SK-N-DZ (cell line): ENCODE measurements around the gene ACVR1B.
"Not testable (repeated sequence)": the region's sequence is repeated elsewhere in the genome, so short reads cannot be mapped to it uniquely, and the experiment has no call there.

Experiments used
- DNase-seq: peaks from one replicate; pipeline ENCODE4 v3.0.0-alpha.2; 2015; ENCODE audit warnings: low spot score

ACVR1B gene

GRCh38 chr12:51970904-51971646 is 19.6 kb downstream of the ACVR1B start:
- DNase-seq: no peak

GRCh38 chr12:51971679-51972421 is 20.4 kb downstream of the ACVR1B start:
- no peak for DNase-seq

GRCh38 chr12:51972422-51972812 is 20.9 kb downstream of the ACVR1B start:
- DNase-seq: no peak

GRCh38 chr12:51972849-51973273 is 21.4 kb downstream of the ACVR1B start:
- DNase-seq: no peak

DNA sequence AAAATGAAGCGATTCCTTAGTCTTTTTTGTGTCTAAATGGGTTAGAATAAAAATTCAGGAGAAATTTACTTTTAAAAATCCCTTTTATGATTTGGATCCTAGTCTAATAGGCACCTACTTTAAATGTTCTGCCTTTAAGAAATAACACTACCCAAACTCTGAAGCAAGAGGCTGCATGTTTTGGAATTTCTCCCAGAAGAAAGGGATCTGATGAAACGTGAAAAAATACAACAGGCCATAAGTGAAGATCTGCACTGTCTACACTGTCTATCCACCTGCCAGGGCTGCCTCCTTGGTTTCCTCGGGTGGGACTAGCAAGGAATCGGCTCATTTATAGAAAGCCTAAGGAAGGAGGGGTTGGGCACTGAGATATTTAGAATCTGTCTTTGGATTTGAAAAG is 22.1 kb downstream of the ACVR1B start:
- no peak for DNase-seq

DNA sequence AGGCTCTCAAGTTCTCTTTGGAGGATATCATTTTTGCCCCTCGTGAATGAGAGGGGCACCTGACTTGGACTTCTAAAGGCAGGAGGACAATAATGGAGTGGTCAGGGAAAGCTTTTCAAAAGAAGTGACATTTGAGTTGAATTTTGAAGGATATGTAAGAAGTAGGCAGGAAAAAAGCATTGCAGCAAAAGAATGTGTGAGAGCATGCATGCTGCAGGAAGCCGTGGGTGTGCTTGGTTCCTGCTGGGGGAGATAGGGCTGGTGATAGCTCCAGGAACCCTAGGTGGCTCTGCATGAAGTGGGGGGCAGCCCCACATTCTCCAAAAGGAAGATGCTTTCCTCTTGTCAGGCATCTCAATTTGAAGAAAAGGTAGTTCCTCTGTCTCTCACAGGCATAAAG is 23.1 kb downstream of the ACVR1B start:
- no peak for DNase-seq

GRCh38 chr12:51975196-51975595 is 23.7 kb downstream of the ACVR1B start:
- no peak for DNase-seq

DNA sequence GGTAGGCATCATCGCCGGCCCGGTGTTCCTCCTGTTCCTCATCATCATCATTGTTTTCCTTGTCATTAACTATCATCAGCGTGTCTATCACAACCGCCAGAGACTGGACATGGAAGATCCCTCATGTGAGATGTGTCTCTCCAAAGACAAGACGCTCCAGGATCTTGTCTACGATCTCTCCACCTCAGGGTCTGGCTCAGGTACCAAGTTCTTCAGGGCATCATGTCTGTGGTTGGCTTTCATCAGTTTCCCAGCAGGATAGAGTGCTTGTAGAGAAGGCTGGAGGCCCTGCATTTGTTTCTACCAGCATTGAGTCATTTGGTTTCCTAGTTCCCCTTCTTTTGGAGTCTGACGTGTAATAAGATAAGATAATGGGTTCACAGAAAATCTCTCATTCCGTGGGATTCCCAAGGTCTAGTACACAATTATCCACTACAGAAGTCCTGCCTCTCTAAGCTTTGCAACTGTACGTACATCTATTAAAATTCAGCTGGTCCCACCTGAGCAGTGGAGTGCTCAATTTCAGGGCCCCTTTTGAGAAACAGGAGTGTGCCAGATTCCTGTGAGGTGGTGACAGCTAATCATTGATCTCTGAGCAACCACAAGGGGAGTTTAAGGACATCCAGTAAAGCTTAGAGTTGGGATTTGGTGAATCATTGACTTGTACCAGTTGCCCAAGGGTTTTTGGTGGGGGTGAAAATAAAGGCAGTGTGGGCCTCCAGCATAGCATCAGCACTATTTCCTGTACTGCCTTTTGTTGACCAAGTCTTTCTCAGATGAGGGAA is 25.1 kb downstream of the ACVR1B start:
- no peak for DNase-seq

GRCh38 chr12:51977320-51977753 is 25.8 kb downstream of the ACVR1B start:
- DNase-seq: no peak

DNA sequence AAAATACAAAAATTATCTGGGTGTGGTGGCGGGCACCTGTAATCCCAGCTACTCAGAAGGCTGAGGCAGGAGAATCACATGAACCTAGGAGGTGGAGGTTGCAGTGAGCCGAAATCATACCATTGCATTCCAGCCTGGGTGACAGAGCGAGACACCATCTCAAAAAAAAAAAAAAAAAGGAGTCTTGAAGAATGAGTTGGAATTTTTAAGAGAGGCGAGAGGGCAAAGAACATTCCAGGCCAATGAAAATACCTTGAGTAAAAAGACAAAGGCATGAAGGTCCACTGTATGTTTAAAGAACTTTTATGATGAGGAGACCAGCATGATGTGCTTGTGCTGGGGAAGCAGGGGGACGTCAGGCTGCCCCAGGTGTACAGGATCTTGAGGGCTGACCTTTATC is 27.8 kb downstream of the ACVR1B start:
- DNase-seq: not testable (repeated sequence)

- DNase-seq: peak; percentile 68
These were observed 28.7 kb downstream of the ACVR1B start for GRCh38 chr12:51980051-51980808.

GRCh38 chr12:51980809-51981127 is 29.3 kb downstream of the ACVR1B start:
- no peak for DNase-seq

- DNase-seq: no peak
These were observed 33.2 kb downstream of the ACVR1B start for GRCh38 chr12:51984657-51985056.

GRCh38 chr12:51985154-51985835 is 33.8 kb downstream of the ACVR1B start:
- no peak for DNase-seq

DNA sequence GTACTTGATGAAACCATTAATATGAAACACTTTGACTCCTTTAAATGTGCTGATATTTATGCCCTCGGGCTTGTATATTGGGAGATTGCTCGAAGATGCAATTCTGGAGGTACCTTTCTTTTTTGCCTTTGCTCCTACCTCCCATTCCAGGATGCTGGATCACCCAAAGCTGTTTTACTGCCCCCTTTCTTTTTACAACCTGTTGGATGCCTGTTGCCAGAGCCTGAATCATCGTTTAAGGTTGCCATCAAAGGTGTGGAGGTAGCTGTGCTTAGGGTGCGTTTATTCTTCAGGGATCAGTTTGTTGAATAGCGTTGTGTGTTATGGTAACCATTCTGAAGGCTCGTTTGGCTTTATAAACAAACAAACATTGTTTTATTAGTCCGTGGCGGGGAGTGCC is 35.3 kb downstream of the ACVR1B start:
- no peak for DNase-seq

GRCh38 chr12:51992246-51992645 is 40.7 kb downstream of the ACVR1B start:
- no peak for DNase-seq

DNA sequence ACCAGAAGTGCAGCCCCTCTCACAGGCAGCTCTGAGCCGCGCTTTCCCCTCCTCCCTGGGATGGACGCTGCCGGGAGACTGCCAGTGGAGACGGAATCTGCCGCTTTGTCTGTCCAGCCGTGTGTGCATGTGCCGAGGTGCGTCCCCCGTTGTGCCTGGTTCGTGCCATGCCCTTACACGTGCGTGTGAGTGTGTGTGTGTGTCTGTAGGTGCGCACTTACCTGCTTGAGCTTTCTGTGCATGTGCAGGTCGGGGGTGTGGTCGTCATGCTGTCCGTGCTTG is 43.0 kb downstream of the ACVR1B start:
- DNase-seq: no peak

GRCh38 chr12:51994959-51995358 is 43.5 kb downstream of the ACVR1B start:
- no peak for DNase-seq

DNA sequence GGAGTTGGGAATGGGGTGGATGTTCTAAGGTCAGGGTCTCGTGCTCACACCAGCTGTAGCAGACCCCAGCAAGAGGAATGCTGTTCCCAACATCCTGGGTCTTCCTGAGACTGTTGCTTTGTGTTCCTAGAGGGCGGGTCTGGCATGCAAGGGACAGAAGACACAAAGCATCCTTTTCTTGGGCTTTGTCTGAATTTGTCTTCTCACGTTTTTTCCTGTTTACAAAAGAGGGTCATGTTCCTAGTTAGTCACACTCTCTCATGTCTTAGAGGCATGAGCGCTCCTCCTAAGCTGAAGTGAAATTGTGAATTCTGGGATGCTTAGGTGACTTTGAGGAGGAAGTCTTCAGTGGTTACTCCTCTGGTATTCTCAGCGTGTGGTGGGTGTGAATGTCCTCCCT is 45.6 kb downstream of the ACVR1B start:
- no peak for DNase-seq

DNA sequence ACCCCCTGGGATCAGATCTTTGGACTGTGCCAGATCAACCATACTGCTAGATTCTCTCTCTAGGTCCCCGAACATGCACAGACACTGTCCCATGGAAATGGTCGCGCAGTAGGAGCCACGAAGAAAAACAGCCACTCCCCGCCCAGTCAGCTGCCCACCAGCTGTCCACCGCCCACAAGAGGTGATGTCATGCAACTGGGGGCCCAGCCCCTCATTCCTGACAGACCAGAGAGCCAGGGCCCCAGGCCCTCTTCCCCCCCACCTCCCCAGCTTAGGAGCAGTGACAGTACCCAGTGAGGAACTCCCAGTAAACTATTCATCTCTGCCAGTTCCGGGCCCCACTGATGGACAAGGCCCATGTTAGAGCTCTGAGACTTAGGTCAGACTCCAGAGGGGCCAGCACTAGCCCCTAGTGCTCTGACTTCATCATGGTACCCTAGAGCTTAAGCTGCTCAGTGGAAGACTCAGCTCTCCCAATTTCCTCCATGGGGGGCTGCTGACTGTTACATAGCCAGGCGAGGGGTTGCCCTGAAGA is 51.6 kb downstream of the ACVR1B start:
- no peak for DNase-seq

GRCh38 chr12:52003591-52003990 is 52.1 kb downstream of the ACVR1B start:
- DNase-seq: no peak
